CD4-positive, alpha-beta T cell treated with Interleukin-17A for 1 hour (primary cell): ENCODE data around the gene GNL1.
A peak's percentile ranks its signal among the peaks of the same experiment; 100 is the strongest.

Experiments
- DNase-seq: peaks from one replicate; pipeline ENCODE4 v3.0.0-alpha.2; 2020

GNL1 gene

GRCh38 chr6:30556066-30556905 lies at the start of gene GNL1:
GNL1 (minus strand) TSS chr6:30556489; CDS start chr6:30556203, 286 bp downstream.
- DNase-seq, result peak; percentile 98

GRCh38 chr6:30603961-30604360 lies 47.7 kb upstream of the GNL1 start:
- DNase-seq, result no peak

GRCh38 chr6:30601815-30602641 lies 45.7 kb upstream of the GNL1 start:
- DNase-seq, result no peak

GRCh38 chr6:30601436-30601814 lies 45.1 kb upstream of the GNL1 start:
- DNase-seq, result peak; percentile 41

GRCh38 chr6:30600451-30600961 lies 44.2 kb upstream of the GNL1 start:
- DNase-seq, result no peak

- no peak for DNase-seq
These were observed 43.5 kb upstream of the GNL1 start for GRCh38 chr6:30599625-30600324.

GRCh38 chr6:30598912-30599624 lies 42.8 kb upstream of the GNL1 start:
- no peak for DNase-seq

GRCh38 chr6:30597315-30598144 lies 41.2 kb upstream of the GNL1 start:
- peak; percentile 86 for DNase-seq

- no peak for DNase-seq
These were observed 36.0 kb upstream of the GNL1 start for GRCh38 chr6:30592287-30592686.

GRCh38 chr6:30591008-30591407 lies 34.7 kb upstream of the GNL1 start:
- no peak for DNase-seq

GRCh38 chr6:30590509-30590908 lies 34.2 kb upstream of the GNL1 start:
- DNase-seq, result no peak

- no peak for DNase-seq
These were observed 33.6 kb upstream of the GNL1 start for GRCh38 chr6:30589754-30590358.

GRCh38 chr6:30583921-30584320 lies 27.6 kb upstream of the GNL1 start:
- no peak for DNase-seq

GRCh38 chr6:30578051-30578450 lies 21.8 kb upstream of the GNL1 start:
- no peak for DNase-seq

- DNase-seq, result no peak
These were observed 16.8 kb upstream of the GNL1 start for GRCh38 chr6:30573113-30573512.

GRCh38 chr6:30572148-30572547 lies 15.9 kb upstream of the GNL1 start:
- no peak for DNase-seq

GRCh38 chr6:30571762-30572082 lies 15.4 kb upstream of the GNL1 start:
- no peak for DNase-seq

GRCh38 chr6:30571075-30571761 lies 14.9 kb upstream of the GNL1 start, which contains the start of gene ABCF1:
ABCF1 (plus strand) TSS chr6:30571442; CDS start chr6:30571488, 46 bp downstream.
- DNase-seq, result peak; percentile 99

GRCh38 chr6:30570740-30571074 lies 14.4 kb upstream of the GNL1 start:
- no peak for DNase-seq

- DNase-seq, result no peak
These were observed 14.0 kb upstream of the GNL1 start for GRCh38 chr6:30570263-30570662.

GRCh38 chr6:30568245-30568644 lies 12.0 kb upstream of the GNL1 start:
- peak; percentile 63 for DNase-seq
